Nephron progenitor cell (in vitro differentiated cells): ENCODE measurements around the gene PCDH8.

Experiments used
- DNase-seq: peaks from one replicate; pipeline ENCODE4 v3.0.0; 2021
- H3K27ac Mint-ChIP-seq: 2 replicates; pipeline ENCODE4 v1.8.0; 2021; ENCODE audit warnings: mild to moderate bottlenecking, moderate library complexity, mixed read lengths
- H3K27me3 Mint-ChIP-seq: 2 replicates; pipeline ENCODE4 v1.8.0; 2021; ENCODE audit warnings: mild to moderate bottlenecking, low read depth, mixed read lengths; ENCODE audit not compliant: poor library complexity
- H3K36me3 Mint-ChIP-seq: 2 replicates; pipeline ENCODE4 v1.8.0; 2021; ENCODE audit warnings: low read depth, mixed read lengths
- H3K4me1 Mint-ChIP-seq: 2 replicates; pipeline ENCODE4 v1.8.0; 2021; ENCODE audit warnings: mixed read lengths
- H3K4me3 Mint-ChIP-seq: 2 replicates; pipeline ENCODE4 v1.8.0; 2021; ENCODE audit warnings: mild to moderate bottlenecking, moderate library complexity, mixed read lengths
- H3K9me3 Mint-ChIP-seq: 2 replicates; pipeline ENCODE4 v1.8.0; 2021; ENCODE audit warnings: mild to moderate bottlenecking, moderate library complexity, mixed read lengths
- TF ChIP-seq, protein P1 (sequence below): fragments of 200-600 bp; sonication (generic); IDR thresholded peaks from 2 replicates; pipeline ENCODE4 v1.5.0; 2021; ENCODE audit warnings: antibody characterized with exemption

Gene PCDH8

DNA sequence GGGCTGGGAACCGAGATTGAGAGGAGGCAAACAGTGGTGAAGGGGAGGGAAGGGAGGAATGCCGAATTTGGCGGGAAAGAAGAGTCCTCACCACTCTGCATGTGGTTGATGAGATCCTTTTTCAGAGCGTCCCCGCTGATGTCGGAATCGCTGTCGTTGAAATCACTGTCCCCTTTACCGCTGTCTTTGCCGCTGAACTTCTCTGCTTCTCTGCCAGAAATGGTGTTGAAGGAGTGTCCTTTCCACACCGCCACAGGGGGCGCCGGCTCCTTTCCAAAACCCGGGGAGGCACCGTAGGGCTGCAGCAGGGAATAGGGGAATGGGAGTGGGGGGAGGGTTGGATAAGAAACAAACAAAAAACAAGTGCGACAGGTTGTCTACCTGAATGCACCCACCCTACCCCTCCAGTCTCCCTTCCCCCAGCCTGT lies 3.1 kb downstream of the PCDH8 start:
- peaks cover 9% of the 10 kb centered on the region for H3K36me3 Mint-ChIP-seq

DNA sequence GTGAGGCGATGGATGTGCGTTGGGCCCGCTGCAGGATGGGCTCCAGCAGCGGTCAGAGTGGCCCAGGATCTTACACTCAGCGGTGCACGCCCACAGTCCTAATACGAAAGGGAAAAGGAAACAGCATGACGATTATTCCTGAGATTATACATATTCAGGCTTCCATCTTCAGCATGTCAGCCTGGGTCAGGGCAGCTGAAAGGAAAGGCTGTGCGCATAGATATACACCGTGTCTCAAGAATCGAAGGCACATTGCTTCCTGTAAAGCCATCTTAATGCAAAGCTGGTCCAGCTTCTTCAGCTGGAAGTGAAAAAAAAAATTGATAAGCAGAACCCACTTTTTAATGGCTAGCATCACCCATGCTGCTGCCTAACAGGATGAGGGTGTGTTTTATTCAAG lies 3.6 kb downstream of the PCDH8 start:
- Mint-ChIP-seq H3K27ac (no peak overlapping the region), H3K9me3 (peaks cover 9% of the 10 kb centered on the region), H3K4me3 (peak overlapping the region; percentile 63), H3K27me3 (peaks cover 97% of the 10 kb centered on the region), H3K36me3 (peaks cover 9% of the 10 kb centered on the region), H3K4me1 (peaks cover 18% of the 10 kb centered on the region)
- TF ChIP-seq, protein P1, sequence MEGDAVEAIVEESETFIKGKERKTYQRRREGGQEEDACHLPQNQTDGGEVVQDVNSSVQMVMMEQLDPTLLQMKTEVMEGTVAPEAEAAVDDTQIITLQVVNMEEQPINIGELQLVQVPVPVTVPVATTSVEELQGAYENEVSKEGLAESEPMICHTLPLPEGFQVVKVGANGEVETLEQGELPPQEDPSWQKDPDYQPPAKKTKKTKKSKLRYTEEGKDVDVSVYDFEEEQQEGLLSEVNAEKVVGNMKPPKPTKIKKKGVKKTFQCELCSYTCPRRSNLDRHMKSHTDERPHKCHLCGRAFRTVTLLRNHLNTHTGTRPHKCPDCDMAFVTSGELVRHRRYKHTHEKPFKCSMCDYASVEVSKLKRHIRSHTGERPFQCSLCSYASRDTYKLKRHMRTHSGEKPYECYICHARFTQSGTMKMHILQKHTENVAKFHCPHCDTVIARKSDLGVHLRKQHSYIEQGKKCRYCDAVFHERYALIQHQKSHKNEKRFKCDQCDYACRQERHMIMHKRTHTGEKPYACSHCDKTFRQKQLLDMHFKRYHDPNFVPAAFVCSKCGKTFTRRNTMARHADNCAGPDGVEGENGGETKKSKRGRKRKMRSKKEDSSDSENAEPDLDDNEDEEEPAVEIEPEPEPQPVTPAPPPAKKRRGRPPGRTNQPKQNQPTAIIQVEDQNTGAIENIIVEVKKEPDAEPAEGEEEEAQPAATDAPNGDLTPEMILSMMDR = no peak
- no peak for DNase-seq

More for the DNA sequence above, 3.1 kb downstream of the PCDH8 start:
- Mint-ChIP-seq H3K27me3 (peaks cover 97% of the 10 kb centered on the region), H3K4me3 (peak overlapping the region; percentile 63), H3K4me1 (peaks cover 23% of the 10 kb centered on the region), H3K9me3 (peaks cover 9% of the 10 kb centered on the region), H3K27ac (no peak overlapping the region)
- TF ChIP-seq, protein P1 = peak; percentile 11
- DNase-seq = peak; percentile 35

DNA sequence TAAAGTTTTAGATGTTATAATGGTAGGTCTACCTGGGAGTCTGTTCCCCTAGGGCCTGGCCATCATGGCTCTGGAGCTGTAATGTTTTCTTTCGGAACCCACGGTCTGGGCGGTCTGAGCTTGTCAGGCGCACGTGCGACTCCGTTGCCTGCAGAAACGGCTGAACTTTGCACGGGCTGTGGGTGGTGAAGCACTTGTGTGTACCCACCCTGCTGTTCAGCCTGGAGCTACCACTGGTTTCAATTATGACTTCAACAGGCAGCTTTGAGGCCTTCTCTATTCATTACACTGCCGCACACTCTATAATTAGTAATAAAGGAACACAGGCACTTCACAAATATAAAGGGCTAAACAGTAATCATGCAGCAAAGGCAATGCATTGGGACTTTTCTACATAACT lies 6.0 kb downstream of the PCDH8 start:
- no peaks in the 10 kb centered on the region for H3K4me1 Mint-ChIP-seq
- peaks cover 3% of the 10 kb centered on the region for H3K9me3 Mint-ChIP-seq
- peaks cover 83% of the 10 kb centered on the region for H3K27me3 Mint-ChIP-seq
- TF ChIP-seq, protein P1 = no peak
- peaks cover 9% of the 10 kb centered on the region for H3K36me3 Mint-ChIP-seq
- H3K4me3 Mint-ChIP-seq = no peak overlapping the region
- DNase-seq = no peak
- H3K27ac Mint-ChIP-seq = no peak overlapping the region

DNA sequence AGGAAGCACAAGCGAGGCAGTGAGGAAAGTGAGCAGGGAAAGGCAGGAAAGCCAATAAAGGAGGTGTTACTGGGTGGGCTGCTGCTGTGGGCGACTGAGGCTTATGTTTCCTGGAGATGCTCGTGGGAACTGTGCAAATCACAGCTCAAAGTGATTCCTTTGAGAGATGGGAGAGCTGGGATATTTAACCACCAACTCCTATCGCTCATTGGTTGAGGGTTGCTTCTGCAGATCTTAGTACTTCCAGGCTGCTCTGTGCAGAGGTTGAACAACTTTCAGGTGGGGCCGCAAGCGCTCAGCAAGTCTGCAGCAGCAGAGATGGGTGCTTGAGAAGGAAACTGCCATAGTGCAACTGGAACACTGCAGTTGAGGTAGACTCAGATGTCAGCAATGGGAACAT lies 8.4 kb downstream of the PCDH8 start:
- H3K9me3 Mint-ChIP-seq = peaks cover 3% of the 10 kb centered on the region
- peaks cover 7% of the 10 kb centered on the region for H3K36me3 Mint-ChIP-seq
- H3K4me3 Mint-ChIP-seq = no peak overlapping the region
- H3K27me3 Mint-ChIP-seq = peaks cover 69% of the 10 kb centered on the region
- H3K27ac Mint-ChIP-seq = no peak overlapping the region
- no peaks in the 10 kb centered on the region for H3K4me1 Mint-ChIP-seq
- DNase-seq = no peak
- TF ChIP-seq, protein P1 = no peak

DNA sequence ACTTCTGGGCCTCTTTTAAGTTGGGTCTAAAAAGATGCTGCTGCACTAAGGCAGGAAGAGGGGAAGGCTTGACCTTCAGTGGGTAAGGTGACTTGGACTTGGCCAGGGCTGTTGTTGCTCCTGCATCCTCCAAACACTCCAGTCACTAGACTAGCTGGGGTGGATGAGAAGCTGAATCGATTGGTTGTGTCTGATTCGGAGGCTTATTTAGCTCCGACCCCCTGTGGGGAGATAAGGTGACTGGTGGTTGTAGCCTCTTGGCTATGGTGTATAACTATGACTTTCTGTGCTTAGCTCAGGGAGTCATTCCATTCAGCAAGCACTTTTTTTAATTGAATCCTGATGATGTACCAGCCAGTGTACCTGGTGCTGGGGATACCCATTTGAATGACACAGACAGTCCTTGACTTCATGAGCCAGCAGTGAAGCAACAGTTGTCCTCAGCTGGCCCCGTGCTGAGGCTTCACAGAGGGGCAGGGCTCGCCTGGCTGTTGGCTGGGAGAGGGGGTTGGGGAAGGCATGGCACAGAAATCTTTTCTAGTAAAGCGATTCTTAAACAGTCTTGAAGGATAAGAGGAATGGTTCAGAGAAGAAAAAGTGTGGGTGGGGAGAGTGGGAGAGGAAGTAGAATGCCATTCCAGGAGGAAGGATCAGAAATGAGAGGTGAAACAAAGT lies 9.9 kb downstream of the PCDH8 start:
- no peak for DNase-seq
- Mint-ChIP-seq H3K4me3 (no peak overlapping the region), H3K4me1 (peaks cover 6% of the 10 kb centered on the region), H3K36me3 (no peaks in the 10 kb centered on the region), H3K27me3 (peaks cover 54% of the 10 kb centered on the region), H3K27ac (no peak overlapping the region), H3K9me3 (no peaks in the 10 kb centered on the region)
- TF ChIP-seq, protein P1 = no peak

DNA sequence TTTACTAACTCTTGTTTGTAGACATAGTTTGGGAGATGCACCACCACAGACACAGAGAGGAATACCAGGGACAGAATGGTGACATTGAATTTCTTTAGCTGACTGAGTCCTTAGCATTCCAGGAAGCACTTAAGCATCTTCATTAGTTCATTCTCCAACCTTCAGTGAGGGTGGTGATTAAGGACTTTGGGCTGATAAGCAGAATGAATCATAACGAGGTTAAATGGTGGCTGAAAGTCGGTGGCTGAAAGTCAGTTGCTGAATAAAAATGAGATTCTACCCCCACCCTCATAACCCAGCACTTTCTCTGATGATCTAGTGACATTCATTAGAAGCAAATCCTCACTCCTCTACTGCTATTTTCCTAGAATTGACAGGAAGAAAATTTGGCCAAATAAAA lies 10.6 kb downstream of the PCDH8 start:
- Mint-ChIP-seq H3K27me3 (peaks cover 47% of the 10 kb centered on the region), H3K36me3 (no peaks in the 10 kb centered on the region), H3K27ac (no peak overlapping the region), H3K9me3 (no peaks in the 10 kb centered on the region), H3K4me3 (no peak overlapping the region), H3K4me1 (peaks cover 12% of the 10 kb centered on the region)
- DNase-seq = no peak
- TF ChIP-seq, protein P1 = no peak
